Sigmoid colon (tissue), 3 donors: ENCODE results near the gene ROBO4.

Experiments used
- CTCF ChIP-seq, 4 experiments: fragments of 450-650 bp in 3 of 4; fragments of 200-600 bp in 1 of 4; IDR thresholded peaks; one replicate each; pipeline ENCODE4 v1.5.1; 2016 to 2019; ENCODE audit warnings: antibody characterized with exemption in 4 of 4, mild to moderate bottlenecking in 3 of 4, moderate library complexity in 2 of 4
- POLR2A ChIP-seq, 2 donors: fragments of 450-650 bp; IDR thresholded peaks; one replicate each; pipeline ENCODE4 v1.6.1; 2016; ENCODE audit warnings: antibody characterized with exemption in 2 of 2, mild to moderate bottlenecking in 2 of 2, moderate library complexity in 2 of 2

GRCh38 chr11:124920870-124921609, 23.4 kb upstream of the ROBO4 start:
- TF ChIP-seq CTCF (IDR thresholded peaks at IDR 0.05) (no peak), POLR2A (IDR thresholded peaks at IDR 0.05) (no peak)
